Sigmoid colon (tissue), 7 donors: ENCODE data around the gene NFIA. TPM values are rescaled to one million over a fixed set of nuclear protein-coding genes. Genes with fewer than 3 reads are reported as not detected.

Experiments used
- DNase-seq: peaks from one replicate; pipeline ENCODE4 v3.0.0-alpha.2; 2019
- H3K27ac ChIP-seq, 4 donors: fragments of 200-600 bp; sonication (generic); one replicate each; pipeline ENCODE4 v1.5.1; 2016 to 2019; ENCODE audit warnings: mild to moderate bottlenecking in 1 of 4
- H3K27me3 ChIP-seq, 3 donors: fragments of 200-600 bp; sonication (generic); one replicate each; pipeline ENCODE4 v1.5.1; 2019; ENCODE audit warnings: mild to moderate bottlenecking in 1 of 3
- H3K36me3 ChIP-seq, 4 donors: fragments of 200-600 bp; sonication (generic); one replicate each; pipeline ENCODE4 v1.5.1; 2016 to 2019
- H3K4me1 ChIP-seq, 4 donors: fragments of 200-600 bp; sonication (generic); one replicate each; pipeline ENCODE4 v1.5.1; 2017 to 2019
- H3K4me3 ChIP-seq, 4 donors: fragments of 200-600 bp; sonication (generic); one replicate each; pipeline ENCODE4 v1.5.1; 2017 to 2019; ENCODE audit warnings: mild to moderate bottlenecking in 2 of 4, moderate library complexity in 1 of 4
- H3K9me3 ChIP-seq, 4 donors: fragments of 200-600 bp in 3 of 4; sonication (generic) in 3 of 4; one replicate each; pipeline versions ENCODE4 v1.5.1 to v1.6.1; 2013 to 2019
- CTCF ChIP-seq, 4 experiments: fragments of 450-650 bp in 3 of 4; fragments of 200-600 bp in 1 of 4; IDR thresholded peaks; one replicate each; pipeline ENCODE4 v1.5.1; 2016 to 2019; ENCODE audit warnings: antibody characterized with exemption in 4 of 4, mild to moderate bottlenecking in 3 of 4, moderate library complexity in 2 of 4
- EP300 ChIP-seq, 4 donors: sonication (generic); formaldehyde crosslinking; IDR thresholded peaks; one replicate each; pipeline ENCODE4 v1.6.1; 2017; ENCODE audit warnings: antibody characterized with exemption in 4 of 4
- POLR2A ChIP-seq, 2 donors: fragments of 450-650 bp; IDR thresholded peaks; one replicate each; pipeline ENCODE4 v1.6.1; 2016; ENCODE audit warnings: antibody characterized with exemption in 2 of 2, mild to moderate bottlenecking in 2 of 2, moderate library complexity in 2 of 2
- POLR2AphosphoS5 ChIP-seq, 4 donors: sonication (generic); formaldehyde crosslinking; IDR thresholded peaks; one replicate each; pipeline ENCODE4 v1.6.1; 2017; ENCODE audit warnings: antibody characterized with exemption in 4 of 4
- WGBS, 2 donors: extraction: QIAGEN DNeasy Blood & Tissue Kit; methylation state at CpG; one replicate each; pipeline ENCODE4 v1.1.7; 2013; 5-methylcytosine and 5-hydroxymethylcytosine counted together
- intact Hi-C: fragments of 100-400 bp; cut with DNase I; formaldehyde crosslinking; loops from one replicate; pipeline ENCODE4 v1.15.1; 2023
- polyA plus RNA-seq, 3 donors: library from polyadenylated mRNA; stranded (reverse); fragments of 200-250 nt; gene quantifications; one replicate each; pipeline ENCODE4 v1.2.3, GENCODE V29; 2013
- total RNA-seq, 4 donors: library from RNA; depleted of rRNA; stranded (reverse); fragments of >200 nt; gene quantifications; one replicate each; pipeline ENCODE4 v1.1.0, GENCODE V29; 2016
- donor health status: healthy with polysubstance abuse.
- donor health status: Bipolar disorder and iron deficiency.
- donor health status: healthy.

Gene NFIA
- total and polyA plus RNA-seq, 7 donors, result 2.3 to 154 (median 79.7) TPM

- TF ChIP-seq POLR2AphosphoS5 (IDR thresholded peaks at IDR 0.05), result no peak
- TF ChIP-seq EP300 (IDR thresholded peaks at IDR 0.05), result no peak
- no peak for TF ChIP-seq POLR2A (IDR thresholded peaks at IDR 0.05)
- TF ChIP-seq CTCF (IDR thresholded peaks at IDR 0.05), result no peak
- no peak for DNase-seq
- intact Hi-C loops, result no loop called here
- Histone ChIP-seq H3K27ac (no peak overlapping the region), H3K27me3 (no peaks in the 10 kb centered on the region), H3K4me3 (no peak overlapping the region), H3K9me3 (no peaks in the 10 kb centered on the region), H3K36me3 (no peaks in the 10 kb centered on the region), H3K4me1 (peaks cover 0 to 20% (median 7%) of the 10 kb centered on the region in 4 donors)
- 81 to 91% methylated on average over 7 of the region's 7 CpGs for WGBS, 2 donors
These were observed 350.4 kb downstream of the NFIA start for GRCh38 chr1:61432616-61433388.

- DNase-seq, result no peak
- Histone ChIP-seq H3K27ac (no peak overlapping the region), H3K9me3 (no peaks in the 10 kb centered on the region), H3K36me3 (no peaks in the 10 kb centered on the region), H3K4me3 (no peak overlapping the region), H3K4me1 (peaks cover 0 to 20% (median 7%) of the 10 kb centered on the region in 4 donors), H3K27me3 (no peaks in the 10 kb centered on the region)
- intact Hi-C loops, result no loop called here
- 82 to 91% methylated on average over 2 of the region's 2 CpGs for WGBS, 2 donors
- TF ChIP-seq POLR2AphosphoS5 (IDR thresholded peaks at IDR 0.05) (no peak), CTCF (IDR thresholded peaks at IDR 0.05) (no peak), POLR2A (IDR thresholded peaks at IDR 0.05) (no peak), EP300 (IDR thresholded peaks at IDR 0.05) (no peak)
These were observed 351.3 kb downstream of the NFIA start for GRCh38 chr1:61433646-61434045.

GRCh38 chr1:61434276-61434675, 351.9 kb downstream of the NFIA start:
- TF ChIP-seq EP300 (IDR thresholded peaks at IDR 0.05) (no peak), CTCF (IDR thresholded peaks at IDR 0.05) (no peak), POLR2A (IDR thresholded peaks at IDR 0.05) (no peak), POLR2AphosphoS5 (IDR thresholded peaks at IDR 0.05) (no peak)
- peaks cover 0 to 20% (median 7%) of the 10 kb centered on the region in 4 donors for H3K4me1 ChIP-seq
- DNase-seq, result no peak
- H3K27me3 ChIP-seq, result no peaks in the 10 kb centered on the region
- H3K9me3 ChIP-seq, result no peaks in the 10 kb centered on the region
- intact Hi-C loops, result no loop called here
- no peak overlapping the region for H3K27ac ChIP-seq
- WGBS, 2 donors, result 84 to 90% methylated on average over 5 of the region's 5 CpGs
- H3K36me3 ChIP-seq, result no peaks in the 10 kb centered on the region
- H3K4me3 ChIP-seq, result no peak overlapping the region

GRCh38 chr1:61435226-61435625, 352.9 kb downstream of the NFIA start:
- Histone ChIP-seq H3K4me3 (no peak overlapping the region), H3K36me3 (no peaks in the 10 kb centered on the region), H3K27ac (no peak overlapping the region), H3K27me3 (no peaks in the 10 kb centered on the region), H3K9me3 (no peaks in the 10 kb centered on the region), H3K4me1 (peaks cover 0 to 20% (median 7%) of the 10 kb centered on the region in 4 donors)
- intact Hi-C loops, result no loop called here
- TF ChIP-seq EP300 (IDR thresholded peaks at IDR 0.05) (no peak), CTCF (IDR thresholded peaks at IDR 0.05) (no peak), POLR2AphosphoS5 (IDR thresholded peaks at IDR 0.05) (no peak), POLR2A (IDR thresholded peaks at IDR 0.05) (no peak)
- WGBS, 2 donors, result 78 to 91% methylated on average over 5 of the region's 5 CpGs
- DNase-seq, result no peak
